IgD-negative memory B cell (primary cell): ENCODE results near the gene ANTKMT. TPM values are rescaled to one million over a fixed set of nuclear protein-coding genes. Genes with fewer than 3 reads are reported as not detected.

Experiments used
- H3K27ac Mint-ChIP-seq, 3 donors: one replicate each; pipeline ENCODE4 v1.8.0; 2020 to 2022; ENCODE audit warnings: mild to moderate bottlenecking in 3 of 3, mixed read lengths in 3 of 3, moderate library complexity in 1 of 3
- H3K27me3 Mint-ChIP-seq: one replicate; pipeline ENCODE4 v1.8.0; 2021; ENCODE audit warnings: mixed read lengths
- H3K36me3 Mint-ChIP-seq: one replicate; pipeline ENCODE4 v1.8.0; 2020; ENCODE audit warnings: mild to moderate bottlenecking, mixed read lengths
- H3K4me1 Mint-ChIP-seq, 3 donors: one replicate each; pipeline ENCODE4 v1.8.0; 2020 to 2022; ENCODE audit warnings: mixed read lengths in 3 of 3, mild to moderate bottlenecking in 1 of 3
- H3K4me3 Mint-ChIP-seq, 4 donors: one replicate each; pipeline ENCODE4 v1.8.0; 2020 to 2022; ENCODE audit warnings: mild to moderate bottlenecking in 4 of 4, mixed read lengths in 4 of 4, moderate library complexity in 3 of 4
- H3K9me3 Mint-ChIP-seq, 3 donors: one replicate each; pipeline ENCODE4 v1.8.0; 2020 to 2021; ENCODE audit warnings: mixed read lengths in 3 of 3, mild to moderate bottlenecking in 1 of 3
- polyA plus RNA-seq: library from polyadenylated mRNA; unstranded; fragments of 300-500 nt; fragmentation: Illumina TruSeq; gene quantifications from one replicate; pipeline ENCODE4 v1.2.3, GENCODE V29; 2021

ANTKMT gene, protein sequence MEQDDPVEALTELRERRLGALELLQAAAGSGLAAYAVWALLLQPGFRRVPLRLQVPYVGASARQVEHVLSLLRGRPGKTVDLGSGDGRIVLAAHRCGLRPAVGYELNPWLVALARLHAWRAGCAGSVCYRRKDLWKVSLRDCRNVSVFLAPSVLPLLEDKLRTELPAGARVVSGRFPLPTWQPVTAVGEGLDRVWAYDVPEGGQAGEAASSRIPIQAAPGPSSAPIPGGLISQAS
- 84.7 TPM for polyA plus RNA-seq

GRCh38 chr16:720990-721764, at the start of gene ANTKMT:
Gene ANTKMT, plus strand, starts transcription at chr16:721146. Its CDS starts 129 bp downstream, at chr16:721275.
- Mint-ChIP-seq H3K9me3 (no peaks in the 10 kb centered on the region), H3K4me3 (peak within 1 kb of the TSS; percentile 79 to 93 (median 89)), H3K36me3 (no peaks in the 10 kb centered on the region), H3K4me1 (peaks cover 6 to 10% (median 8%) of the 10 kb centered on the region in 3 donors), H3K27me3 (peaks cover 5% of the 10 kb centered on the region), H3K27ac (peak within 1 kb of the TSS; percentile 65 to 98 (median 89))

- peaks cover 2% of the 10 kb centered on the region for H3K27me3 Mint-ChIP-seq
- no peaks in the 10 kb centered on the region for H3K9me3 Mint-ChIP-seq
- peak overlapping the region in 1 of 4 donors; percentile 78 for H3K4me3 Mint-ChIP-seq
- peaks cover 3 to 5% (median 4%) of the 10 kb centered on the region in 3 donors for H3K4me1 Mint-ChIP-seq
- H3K36me3 Mint-ChIP-seq: no peaks in the 10 kb centered on the region
- no peak overlapping the region for H3K27ac Mint-ChIP-seq
Observed at GRCh38 chr16:671353-672131, 49.4 kb upstream of the ANTKMT start.

GRCh38 chr16:672371-672770, 48.6 kb upstream of the ANTKMT start:
- Mint-ChIP-seq H3K27ac (peak overlapping the region in 1 of 3 donors; percentile 12), H3K4me3 (no peak overlapping the region), H3K4me1 (peaks cover 3 to 9% (median 8%) of the 10 kb centered on the region in 3 donors), H3K9me3 (no peaks in the 10 kb centered on the region), H3K36me3 (no peaks in the 10 kb centered on the region), H3K27me3 (peaks cover 5% of the 10 kb centered on the region)

GRCh38 chr16:672851-673250, 48.1 kb upstream of the ANTKMT start:
- H3K4me3 Mint-ChIP-seq: peak overlapping the region in 1 of 4 donors; percentile 38
- H3K27me3 Mint-ChIP-seq: peaks cover 5% of the 10 kb centered on the region
- H3K4me1 Mint-ChIP-seq: peaks cover 0 to 5% (median 4%) of the 10 kb centered on the region in 3 donors
- H3K9me3 Mint-ChIP-seq: no peaks in the 10 kb centered on the region
- H3K36me3 Mint-ChIP-seq: no peaks in the 10 kb centered on the region
- H3K27ac Mint-ChIP-seq: peak overlapping the region in 1 of 3 donors; percentile 12

- no peaks in the 10 kb centered on the region for H3K36me3 Mint-ChIP-seq
- peaks cover 0 to 5% (median 3%) of the 10 kb centered on the region in 3 donors for H3K4me1 Mint-ChIP-seq
- H3K4me3 Mint-ChIP-seq: peak overlapping the region in 1 of 4 donors; percentile 29
- no peaks in the 10 kb centered on the region for H3K9me3 Mint-ChIP-seq
- no peak overlapping the region for H3K27ac Mint-ChIP-seq
- H3K27me3 Mint-ChIP-seq: peaks cover 5% of the 10 kb centered on the region
Observed at GRCh38 chr16:673399-673991, 47.5 kb upstream of the ANTKMT start.

GRCh38 chr16:674214-674881, 46.6 kb upstream of the ANTKMT start:
- Mint-ChIP-seq H3K4me3 (peak overlapping the region in 2 of 4 donors; percentile 14 to 35), H3K27ac (peak overlapping the region in 2 of 3 donors; percentile 42 to 77), H3K27me3 (peaks cover 5% of the 10 kb centered on the region), H3K9me3 (no peaks in the 10 kb centered on the region), H3K4me1 (peaks cover 0 to 9% (median 7%) of the 10 kb centered on the region in 3 donors), H3K36me3 (no peaks in the 10 kb centered on the region)

GRCh38 chr16:674968-675883, 45.7 kb upstream of the ANTKMT start, which contains the start of gene RHBDL1:
Gene RHBDL1, plus strand, starts transcription at chr16:675671. Its CDS starts 120 bp downstream, at chr16:675791.
- H3K27me3 Mint-ChIP-seq: peaks cover 5% of the 10 kb centered on the region
- H3K4me3 Mint-ChIP-seq: peak within 1 kb of the TSS in 3 of 4 donors; percentile 35 to 76 (median 72)
- no peaks in the 10 kb centered on the region for H3K9me3 Mint-ChIP-seq
- peaks cover 0 to 10% (median 8%) of the 10 kb centered on the region in 3 donors for H3K4me1 Mint-ChIP-seq
- no peaks in the 10 kb centered on the region for H3K36me3 Mint-ChIP-seq
- H3K27ac Mint-ChIP-seq: peak within 1 kb of the TSS in 1 of 3 donors; percentile 42

GRCh38 chr16:675884-676564, 44.9 kb upstream of the ANTKMT start:
- no peaks in the 10 kb centered on the region for H3K36me3 Mint-ChIP-seq
- no peaks in the 10 kb centered on the region for H3K9me3 Mint-ChIP-seq

GRCh38 chr16:676565-676902, 44.4 kb upstream of the ANTKMT start:
- H3K4me1 Mint-ChIP-seq: peaks cover 3 to 13% (median 10%) of the 10 kb centered on the region in 3 donors
- no peaks in the 10 kb centered on the region for H3K36me3 Mint-ChIP-seq
- H3K27ac Mint-ChIP-seq: peak overlapping the region in 2 of 3 donors; percentile 59 to 71
- H3K9me3 Mint-ChIP-seq: no peaks in the 10 kb centered on the region
- H3K27me3 Mint-ChIP-seq: peaks cover 5% of the 10 kb centered on the region
- peak overlapping the region in 3 of 4 donors; percentile 30 to 76 (median 66) for H3K4me3 Mint-ChIP-seq

More at GRCh38 chr16:675884-676564, 44.9 kb upstream of the ANTKMT start:
- H3K4me1 Mint-ChIP-seq: peaks cover 2 to 12% (median 8%) of the 10 kb centered on the region in 3 donors
- no peak overlapping the region for H3K4me3 Mint-ChIP-seq
- no peak overlapping the region for H3K27ac Mint-ChIP-seq
- H3K27me3 Mint-ChIP-seq: peaks cover 5% of the 10 kb centered on the region

DNA sequence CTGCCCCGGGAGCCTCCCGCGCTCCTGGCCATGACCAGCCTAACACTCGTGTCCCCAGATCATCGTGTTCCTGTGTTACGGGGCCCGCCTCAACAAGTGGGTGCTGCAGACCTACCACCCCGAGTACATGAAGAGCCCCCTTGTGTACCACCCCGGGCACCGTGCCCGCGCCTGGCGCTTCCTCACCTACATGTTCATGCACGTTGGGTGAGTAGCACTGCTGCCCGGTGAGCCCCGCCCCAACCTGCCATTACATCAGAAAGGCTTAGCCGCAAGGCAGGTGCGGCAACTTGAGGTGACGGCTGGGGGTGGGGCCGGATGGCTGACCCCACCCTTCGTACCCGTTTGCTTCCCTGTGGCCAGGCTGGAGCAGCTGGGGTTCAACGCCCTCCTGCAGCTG, 44.0 kb upstream of the ANTKMT start:
- Mint-ChIP-seq H3K27me3 (peaks cover 5% of the 10 kb centered on the region), H3K4me1 (peaks cover 3 to 13% (median 13%) of the 10 kb centered on the region in 3 donors), H3K27ac (peak overlapping the region in 2 of 3 donors; percentile 59 to 71), H3K9me3 (no peaks in the 10 kb centered on the region), H3K36me3 (no peaks in the 10 kb centered on the region), H3K4me3 (peak overlapping the region; percentile 30 to 78 (median 71))

DNA sequence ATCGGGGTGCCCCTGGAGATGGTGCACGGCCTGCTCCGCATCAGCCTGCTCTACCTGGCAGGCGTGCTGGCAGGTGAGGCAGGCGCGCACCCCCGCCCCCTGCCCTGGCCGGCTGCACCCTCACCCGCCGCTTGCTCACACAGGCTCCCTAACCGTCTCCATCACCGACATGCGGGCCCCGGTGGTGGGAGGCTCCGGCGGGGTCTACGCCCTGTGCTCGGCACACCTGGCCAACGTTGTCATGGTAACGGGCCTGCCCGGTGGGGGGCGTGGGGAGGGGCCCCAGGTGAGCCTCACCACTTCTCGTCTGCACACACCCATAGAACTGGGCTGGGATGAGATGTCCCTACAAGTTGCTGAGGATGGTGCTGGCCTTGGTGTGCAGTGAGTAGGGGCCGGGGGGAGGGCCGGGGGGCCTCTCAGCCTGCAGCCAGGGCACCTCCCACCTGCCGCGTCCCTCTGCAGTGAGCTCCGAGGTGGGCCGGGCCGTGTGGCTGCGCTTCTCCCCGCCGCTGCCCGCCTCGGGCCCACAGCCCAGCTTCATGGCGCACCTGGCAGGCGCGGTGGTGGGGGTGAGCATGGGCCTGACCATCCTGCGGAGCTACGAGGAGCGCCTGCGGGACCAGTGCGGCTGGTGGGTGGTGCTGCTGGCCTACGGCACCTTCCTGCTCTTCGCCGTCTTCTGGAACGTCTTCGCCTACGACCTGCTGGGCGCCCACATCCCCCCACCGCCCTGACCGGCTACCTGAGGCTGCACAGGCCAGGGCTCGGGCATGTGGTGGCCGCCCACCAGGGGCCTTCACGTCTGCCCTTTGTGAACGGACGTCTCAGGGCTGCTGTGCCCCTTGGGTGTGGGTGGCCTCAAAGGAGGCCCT, 43.4 kb upstream of the ANTKMT start:
- Mint-ChIP-seq H3K36me3 (no peaks in the 10 kb centered on the region), H3K4me1 (peaks cover 3 to 16% (median 13%) of the 10 kb centered on the region in 3 donors), H3K27ac (peak overlapping the region in 2 of 3 donors; percentile 59 to 71), H3K9me3 (no peaks in the 10 kb centered on the region), H3K27me3 (peaks cover 5% of the 10 kb centered on the region), H3K4me3 (peak overlapping the region; percentile 30 to 87 (median 77))
